Fibroblast of lung (primary cell): ENCODE results near the gene LIN37. TPM values are rescaled to one million over a fixed set of nuclear protein-coding genes. Genes with fewer than 3 reads are reported as not detected.

ENCODE experiments used
- DNase-seq, 2 donors: peaks; one replicate each; pipeline versions ENCODE4 v3.0.0 to v3.0.0-alpha.2; 2010; ENCODE audit warnings: low read depth in 2 of 2
- H2AFZ ChIP-seq: 2 replicates; pipeline ENCODE4 v1.5.1; 2012; ENCODE audit warnings: low read length, control low read depth, inconsistent platforms
- H3K27ac ChIP-seq: 2 replicates; pipeline ENCODE4 v1.5.1; 2011; ENCODE audit warnings: low read length, control low read depth; ENCODE audit not compliant: insufficient read depth
- H3K27me3 ChIP-seq: 2 replicates; pipeline ENCODE4 v1.5.1; 2011; ENCODE audit warnings: mild to moderate bottlenecking, low read length; ENCODE audit not compliant: control insufficient read depth, insufficient read depth
- H3K36me3 ChIP-seq: 2 replicates; pipeline ENCODE4 v1.5.1; 2011; ENCODE audit warnings: low read length; ENCODE audit not compliant: control insufficient read depth, insufficient read depth
- H3K4me1 ChIP-seq: 2 replicates; pipeline ENCODE4 v1.5.1; 2011; ENCODE audit warnings: low read length; ENCODE audit not compliant: control insufficient read depth, insufficient read depth; ENCODE audit errors: extremely low read depth
- H3K4me2 ChIP-seq: 2 replicates; pipeline ENCODE4 v1.5.1; 2011; ENCODE audit warnings: low read length, control low read depth; ENCODE audit not compliant: insufficient read depth; ENCODE audit errors: extremely low read depth
- H3K4me3 ChIP-seq, 4 experiments: fragments of 200-600 bp in 1 of 4; sonication (generic) in 1 of 4; replicated peaks in 1 of 4; 2 replicates each; pipeline ENCODE4 v1.5.1; 2011 to 2016; ENCODE audit warnings: low read length in 4 of 4, low read depth in 3 of 4, mild to moderate bottlenecking in 3 of 4, control low read depth in 2 of 4, inconsistent platforms in 1 of 4, mixed read lengths in 1 of 4; ENCODE audit not compliant: insufficient read depth in 1 of 4; ENCODE audit errors: control extremely low read depth in 1 of 4
- H3K79me2 ChIP-seq: 2 replicates; pipeline ENCODE4 v1.5.1; 2012; ENCODE audit warnings: mild to moderate bottlenecking, low read length, inconsistent platforms; ENCODE audit not compliant: control insufficient read depth, insufficient read depth
- H3K9ac ChIP-seq: 2 replicates; pipeline ENCODE4 v1.5.1; 2011; ENCODE audit warnings: mild to moderate bottlenecking, low read length, control low read depth; ENCODE audit not compliant: insufficient read depth
- H3K9me3 ChIP-seq: 2 replicates; pipeline ENCODE4 v1.5.1; 2012; ENCODE audit warnings: low read depth, low read length; ENCODE audit not compliant: control insufficient read depth, insufficient read depth
- H4K20me1 ChIP-seq: 2 replicates; pipeline ENCODE4 v1.5.1; 2011; ENCODE audit warnings: low read length; ENCODE audit not compliant: control insufficient read depth, insufficient read depth; ENCODE audit errors: extremely low read depth
- CTCF ChIP-seq, 2 donors: IDR thresholded peaks in 1 of 2; conservative IDR thresholded peaks in 1 of 2; 1 replicate in 1 of 2; 2 replicates in 1 of 2; pipeline ENCODE4 v1.5.1; 2011 to 2012; ENCODE audit warnings: low read length in 2 of 2, control low read depth in 1 of 2, inconsistent platforms in 1 of 2, low read depth in 1 of 2, mild to moderate bottlenecking in 1 of 2
- EZH2 ChIP-seq: IDR thresholded peaks from 2 replicates; pipeline ENCODE4 v1.5.1; 2012; ENCODE audit warnings: low read length, control low read depth, mild to moderate bottlenecking; ENCODE audit errors: missing control alignments
- polyA plus RNA-seq, 2 donors: library from polyadenylated mRNA; depleted of rRNA in 1 of 2; stranded (reverse) in 1 of 2; unstranded in 1 of 2; fragments of >200 nt; gene quantifications; 2 replicates each; pipeline ENCODE4 v1.2.1, GENCODE V29; 2011 to 2012; ENCODE audit warnings: missing spikeins in 1 of 2
- total RNA-seq: library from RNA; depleted of rRNA; stranded (reverse); fragments of >200 nt; gene quantifications from 2 replicates; pipeline ENCODE4 v1.2.1, GENCODE V29; 2014

LIN37 gene
- total and polyA plus RNA-seq, 2 donors (not counting 1 experiment from before 2014, with no cell fraction given) = 6.4 to 10.3 TPM

DNA sequence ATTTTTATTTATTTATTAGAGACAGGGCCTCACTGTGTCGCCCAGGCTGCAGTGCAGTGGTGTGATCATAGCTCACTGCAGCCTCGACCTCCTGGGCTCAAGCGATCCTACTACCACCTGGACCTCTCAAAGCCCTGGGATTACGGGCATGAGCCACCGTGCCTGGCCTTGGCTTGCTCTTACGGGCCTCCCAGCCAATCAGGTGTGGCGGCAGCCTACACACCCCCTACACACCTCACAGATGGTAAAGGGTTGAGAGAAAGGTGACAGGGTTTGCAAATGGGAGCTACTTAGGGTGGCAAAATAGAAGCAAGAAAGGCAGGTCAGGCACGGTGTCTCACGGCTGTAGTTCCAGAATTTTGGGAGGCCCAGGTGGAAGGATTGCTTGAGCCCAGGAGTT is 45.0 kb upstream of the LIN37 start:
- no peak overlapping the region for H2AFZ ChIP-seq
- no peaks in the 10 kb centered on the region for H3K36me3 ChIP-seq
- H3K27ac ChIP-seq = no peak overlapping the region
- TF ChIP-seq EZH2 = no peak
- no peak for TF ChIP-seq CTCF (conservative IDR thresholded peaks at IDR 0.05 in 1 of 2, IDR thresholded peaks at IDR 0.05 in 1 of 2; ENCODE audit: low read depth in 1 of 2, low read length in 2 of 2)
- no peak overlapping the region for H3K4me2 ChIP-seq
- no peak for DNase-seq
- H3K4me1 ChIP-seq = no peaks in the 10 kb centered on the region
- no peak overlapping the region for H3K4me3 ChIP-seq
- H3K79me2 ChIP-seq = no peaks in the 10 kb centered on the region
- H3K9me3 ChIP-seq = no peaks in the 10 kb centered on the region
- H3K27me3 ChIP-seq = no peaks in the 10 kb centered on the region
- H3K9ac ChIP-seq = no peak overlapping the region
- H4K20me1 ChIP-seq = no peaks in the 10 kb centered on the region

GRCh38 chr19:35704218-35704617 is 44.2 kb upstream of the LIN37 start, which contains the start of gene ZBTB32:
TSS of gene ZBTB32 (plus strand) at chr19:35704558. CDS start at chr19:35714627, 10,069 bp downstream.
- Histone ChIP-seq H3K36me3 (no peaks in the 10 kb centered on the region), H3K4me1 (no peaks in the 10 kb centered on the region), H3K27me3 (no peaks in the 10 kb centered on the region), H3K9me3 (no peaks in the 10 kb centered on the region), H3K4me3 (no peak within 1 kb of the TSS), H3K79me2 (no peaks in the 10 kb centered on the region), H3K27ac (no peak within 1 kb of the TSS), H3K9ac (no peak within 1 kb of the TSS), H3K4me2 (no peak within 1 kb of the TSS), H2AFZ (no peak within 1 kb of the TSS), H4K20me1 (no peaks in the 10 kb centered on the region)
- peak; percentile 47 to 57 for DNase-seq
- TF ChIP-seq EZH2 = no peak
- TF ChIP-seq CTCF (conservative IDR thresholded peaks at IDR 0.05 in 1 of 2, IDR thresholded peaks at IDR 0.05 in 1 of 2; ENCODE audit: low read depth in 1 of 2, low read length in 2 of 2) = no peak

DNA sequence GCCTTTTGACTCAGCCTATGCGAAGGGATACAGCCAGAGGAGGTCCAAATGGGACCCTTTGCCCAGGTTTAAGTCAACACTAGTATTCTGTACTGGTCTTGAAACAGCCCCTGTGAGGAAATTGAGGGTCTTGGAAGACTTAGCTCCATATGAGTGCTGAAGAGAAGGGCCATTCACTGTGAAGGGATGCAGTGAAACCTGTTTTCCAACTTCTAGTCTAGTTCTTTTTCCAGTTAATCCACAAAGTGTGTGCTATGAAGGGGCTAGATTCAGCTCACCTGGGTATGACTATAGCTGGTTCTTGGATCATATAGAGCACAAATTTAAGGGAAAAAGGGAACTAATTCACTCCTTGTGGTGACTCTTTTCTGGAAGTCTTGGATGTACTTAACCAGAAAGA is 40.0 kb upstream of the LIN37 start:
- Histone ChIP-seq H3K9ac (no peak overlapping the region), H3K9me3 (no peaks in the 10 kb centered on the region), H3K4me1 (no peaks in the 10 kb centered on the region), H2AFZ (no peak overlapping the region), H4K20me1 (no peaks in the 10 kb centered on the region), H3K4me2 (no peak overlapping the region), H3K27me3 (peaks cover 2% of the 10 kb centered on the region), H3K79me2 (no peaks in the 10 kb centered on the region), H3K36me3 (no peaks in the 10 kb centered on the region), H3K4me3 (no peak overlapping the region), H3K27ac (no peak overlapping the region)
- TF ChIP-seq EZH2 = no peak
- TF ChIP-seq CTCF (conservative IDR thresholded peaks at IDR 0.05 in 1 of 2, IDR thresholded peaks at IDR 0.05 in 1 of 2; ENCODE audit: low read depth in 1 of 2, low read length in 2 of 2) = no peak
- no peak for DNase-seq
